Right lobe of liver (tissue), 6 donors: ENCODE results near the gene CUX1. TPM values are rescaled to one million over a fixed set of nuclear protein-coding genes. Genes with fewer than 3 reads are reported as not detected.
A peak's percentile ranks its signal among the peaks of the same experiment; 100 is the strongest.

Source experiments
- ATAC-seq, 4 donors: fragments of 200-7000 bp; cut with Tn5 transposase; one replicate each; pipeline ENCODE4 v1.9.1; 2020; ENCODE audit warnings: mild to moderate bottlenecking in 4 of 4, moderate library complexity in 4 of 4
- DNase-seq, 3 donors: peaks; one replicate each; pipeline ENCODE4 v3.0.0-alpha.2; 2020
- H3K27ac ChIP-seq, 3 donors: fragments of 200-600 bp; one replicate each; pipeline ENCODE4 v1.8.0; 2022
- H3K27me3 ChIP-seq, 2 donors: fragments of 200-600 bp; one replicate each; pipeline ENCODE4 v1.8.0; 2022
- H3K36me3 ChIP-seq, 4 donors: fragments of 200-600 bp; sonication (generic) in 1 of 4; one replicate each; pipeline versions ENCODE4 v1.5.1 to v1.8.0; 2017 to 2022; ENCODE audit warnings: control low read depth in 1 of 4
- H3K4me1 ChIP-seq, 4 donors: fragments of 200-600 bp; sonication (generic) in 1 of 4; one replicate each; pipeline versions ENCODE4 v1.5.1 to v1.8.0; 2017 to 2022; ENCODE audit warnings: control low read depth in 1 of 4
- H3K4me3 ChIP-seq, 3 donors: fragments of 200-600 bp; one replicate each; pipeline ENCODE4 v1.8.0; 2022
- H3K9me3 ChIP-seq, 4 donors: fragments of 200-600 bp; sonication (generic) in 1 of 4; one replicate each; pipeline versions ENCODE4 v1.5.1 to v1.8.0; 2017 to 2022; ENCODE audit warnings: control low read depth in 1 of 4
- POLR2A ChIP-seq: fragments of 450-650 bp; IDR thresholded peaks from one replicate; pipeline ENCODE4 v1.6.1; 2017; ENCODE audit warnings: antibody characterized with exemption, mild to moderate bottlenecking
- WGBS: methylation state at CpG from one replicate; pipeline ENCODE4 v1.1.6; 2018; ENCODE audit warnings: low coverage, low lambda C conversion rate; ENCODE audit not compliant: insufficient coverage; ENCODE audit errors: missing lambda C conversion rate; 5-methylcytosine and 5-hydroxymethylcytosine counted together
- intact Hi-C, 2 donors: fragments of 100-400 bp; cut with DNase I; formaldehyde crosslinking; loops; one replicate each; pipeline versions ENCODE4 v1.11.2 to v1.14.1; 2022
- total RNA-seq, 6 experiments: library from RNA; depleted of rRNA in 2 of 6; stranded (reverse); fragments of >200 nt in 2 of 6; fragmentation: NEBNext Ultra II Directional in 3 of 6; extraction: Animal tissue kit (Norgen Biotek cat#: 25700) in 3 of 6; gene quantifications; one replicate each; pipeline versions ENCODE4 v1.1.0 to v1.2.4, GENCODE V29; 2016 to 2023
- TF ChIP-seq, protein P1 (sequence below), 4 donors: fragments of 200-600 bp in 3 of 4; fragments of 450-650 bp in 1 of 4; IDR thresholded peaks; one replicate each; pipeline versions ENCODE4 v1.5.1 to v1.8.0; 2016 to 2022; ENCODE audit warnings: antibody characterized with exemption in 4 of 4, mild to moderate bottlenecking in 2 of 4
- donor health status: DM: no; HTN: yes; CAD: no.
- donor health status: DM: no; HTN: no; CAD: no.
- donor health status: DM: no; HTN: no; CAD: no.
- donor health status: DM: no; HTN: yes; CAD: no.
- donor health status: DM: no; HTN: yes; CAD: no.

Gene CUX1
- total RNA-seq, 6 experiments from 2014 or later = 34.3 to 53.1 (median 40.6) TPM

- no peaks in the 10 kb centered on the region for H3K9me3 ChIP-seq
- ATAC-seq = peak; percentile 70 to 79 (median 74)
- no peaks in the 10 kb centered on the region for H3K27me3 ChIP-seq
Observed at GRCh38 chr7:102286237-102287110, 469.0 kb downstream of the CUX1 start, which contains the start of gene SH2B2. Gene SH2B2 (plus strand): TSS chr7:102286868. CDS start chr7:102300551, 13,683 bp downstream.

DNA sequence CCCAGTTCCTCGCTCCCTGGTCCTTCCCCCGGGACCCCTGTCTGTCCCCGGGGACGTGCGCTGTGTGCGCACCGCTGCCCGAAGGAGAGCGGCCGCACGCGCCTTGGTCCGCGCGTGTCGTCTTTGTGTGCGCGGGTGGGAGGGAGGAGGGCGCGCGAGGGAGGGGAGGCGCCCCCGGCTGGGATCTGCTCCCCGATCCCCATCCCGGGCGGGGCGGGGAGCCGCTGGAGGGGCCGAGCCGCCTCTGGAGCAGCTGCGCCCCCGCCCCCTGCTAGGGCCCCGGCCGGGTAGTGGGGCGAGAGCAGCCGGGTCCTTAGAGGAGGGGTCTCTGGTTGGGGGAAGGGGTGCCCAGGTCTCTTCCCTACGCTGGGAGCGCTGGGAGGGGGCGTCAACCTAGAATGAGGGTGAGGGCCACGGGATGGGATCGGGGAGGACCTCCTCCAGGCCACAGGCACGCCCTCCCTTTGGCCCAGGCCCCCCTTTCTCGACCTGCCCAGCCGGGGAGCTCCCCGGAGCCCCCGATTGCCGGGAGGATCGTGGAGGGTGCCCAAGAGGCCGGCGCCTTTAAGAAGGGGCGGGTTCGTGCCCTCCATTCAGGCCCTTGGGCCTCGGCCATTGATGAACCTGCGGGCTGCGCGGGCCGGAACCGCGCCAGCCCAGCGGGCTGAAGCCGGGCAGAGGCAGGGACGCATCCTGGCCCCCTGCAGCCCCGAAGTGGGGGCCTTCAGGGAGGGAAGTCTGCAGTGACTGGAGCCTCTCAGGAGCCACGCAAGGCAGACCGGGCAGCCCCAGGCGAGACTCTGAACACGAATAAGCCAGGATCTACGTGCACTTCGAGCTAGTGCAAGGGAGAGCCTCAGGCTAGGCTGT is 469.9 kb downstream of the CUX1 start:
- Histone ChIP-seq H3K4me3 (peak overlapping the region; percentile 61 to 80 (median 65)), H3K27me3 (no peaks in the 10 kb centered on the region), H3K9me3 (no peaks in the 10 kb centered on the region), H3K27ac (peak overlapping the region in 1 of 3 donors; percentile 24), H3K4me1 (peaks cover 0 to 13% (median 0%) of the 10 kb centered on the region in 4 donors), H3K36me3 (no peaks in the 10 kb centered on the region)
- DNase-seq (peak; percentile 58 to 71 (median 69)), ATAC-seq (peak; percentile 54 to 73 (median 64))
- no peak for TF ChIP-seq POLR2A
- TF ChIP-seq, protein P1, sequence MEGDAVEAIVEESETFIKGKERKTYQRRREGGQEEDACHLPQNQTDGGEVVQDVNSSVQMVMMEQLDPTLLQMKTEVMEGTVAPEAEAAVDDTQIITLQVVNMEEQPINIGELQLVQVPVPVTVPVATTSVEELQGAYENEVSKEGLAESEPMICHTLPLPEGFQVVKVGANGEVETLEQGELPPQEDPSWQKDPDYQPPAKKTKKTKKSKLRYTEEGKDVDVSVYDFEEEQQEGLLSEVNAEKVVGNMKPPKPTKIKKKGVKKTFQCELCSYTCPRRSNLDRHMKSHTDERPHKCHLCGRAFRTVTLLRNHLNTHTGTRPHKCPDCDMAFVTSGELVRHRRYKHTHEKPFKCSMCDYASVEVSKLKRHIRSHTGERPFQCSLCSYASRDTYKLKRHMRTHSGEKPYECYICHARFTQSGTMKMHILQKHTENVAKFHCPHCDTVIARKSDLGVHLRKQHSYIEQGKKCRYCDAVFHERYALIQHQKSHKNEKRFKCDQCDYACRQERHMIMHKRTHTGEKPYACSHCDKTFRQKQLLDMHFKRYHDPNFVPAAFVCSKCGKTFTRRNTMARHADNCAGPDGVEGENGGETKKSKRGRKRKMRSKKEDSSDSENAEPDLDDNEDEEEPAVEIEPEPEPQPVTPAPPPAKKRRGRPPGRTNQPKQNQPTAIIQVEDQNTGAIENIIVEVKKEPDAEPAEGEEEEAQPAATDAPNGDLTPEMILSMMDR (IDR thresholded peaks at IDR 0.05) = no peak
- WGBS = no CpG with 5 or more reads among the region's 69 CpGs
- intact Hi-C loops = no loop called here

More at GRCh38 chr7:102286237-102287110, 469.0 kb downstream of the CUX1 start, which contains the start of gene SH2B2:
- WGBS = no CpG with 5 or more reads among the region's 116 CpGs
- Histone ChIP-seq H3K27ac (peak within 1 kb of the TSS; percentile 44 to 84 (median 73)), H3K36me3 (no peaks in the 10 kb centered on the region), H3K4me1 (peaks cover 0 to 13% (median 0%) of the 10 kb centered on the region in 4 donors), H3K4me3 (peak within 1 kb of the TSS; percentile 65 to 80 (median 70))
- intact Hi-C loops = no loop called here
- peak; percentile 71 to 81 (median 80) for DNase-seq
- TF ChIP-seq, protein P1 (IDR thresholded peaks at IDR 0.05) = no peak
- peak; percentile 67 for TF ChIP-seq POLR2A

- no peaks in the 10 kb centered on the region for H3K27me3 ChIP-seq
- WGBS = 0% methylated on average over 1 of the region's 5 CpGs
- ATAC-seq = no peak
- H3K9me3 ChIP-seq = no peaks in the 10 kb centered on the region
- intact Hi-C loops = no loop called here
- no peak for TF ChIP-seq POLR2A
- TF ChIP-seq, protein P1 (IDR thresholded peaks at IDR 0.05) = no peak
- DNase-seq = no peak
- no peaks in the 10 kb centered on the region for H3K36me3 ChIP-seq
- peak overlapping the region; percentile 61 to 80 (median 65) for H3K4me3 ChIP-seq
- peak overlapping the region in 1 of 3 donors; percentile 24 for H3K27ac ChIP-seq
- H3K4me1 ChIP-seq = peaks cover 0 to 13% (median 0%) of the 10 kb centered on the region in 4 donors
Observed at GRCh38 chr7:102287981-102288278, 470.5 kb downstream of the CUX1 start.

- TF ChIP-seq, protein P1 (IDR thresholded peaks at IDR 0.05) = no peak
- TF ChIP-seq POLR2A = no peak
- Histone ChIP-seq H3K4me3 (no peak overlapping the region), H3K36me3 (no peaks in the 10 kb centered on the region), H3K9me3 (no peaks in the 10 kb centered on the region), H3K27me3 (no peaks in the 10 kb centered on the region), H3K4me1 (peaks cover 0 to 13% (median 0%) of the 10 kb centered on the region in 4 donors), H3K27ac (no peak overlapping the region)
- DNase-seq (no peak), ATAC-seq (no peak)
- intact Hi-C loops = no loop called here
- 51% methylated on average over 3 of the region's 10 CpGs for WGBS
Observed at GRCh38 chr7:102288285-102288930, 471.0 kb downstream of the CUX1 start.
